ENCODE results near the gene CATSPERZ. TPM values are rescaled to one million over a fixed set of nuclear protein-coding genes. Genes with fewer than 3 reads are reported as not detected.

CATSPERZ gene
- total RNA-seq, 4 donors from 2014 or later, result not detected

DNA sequence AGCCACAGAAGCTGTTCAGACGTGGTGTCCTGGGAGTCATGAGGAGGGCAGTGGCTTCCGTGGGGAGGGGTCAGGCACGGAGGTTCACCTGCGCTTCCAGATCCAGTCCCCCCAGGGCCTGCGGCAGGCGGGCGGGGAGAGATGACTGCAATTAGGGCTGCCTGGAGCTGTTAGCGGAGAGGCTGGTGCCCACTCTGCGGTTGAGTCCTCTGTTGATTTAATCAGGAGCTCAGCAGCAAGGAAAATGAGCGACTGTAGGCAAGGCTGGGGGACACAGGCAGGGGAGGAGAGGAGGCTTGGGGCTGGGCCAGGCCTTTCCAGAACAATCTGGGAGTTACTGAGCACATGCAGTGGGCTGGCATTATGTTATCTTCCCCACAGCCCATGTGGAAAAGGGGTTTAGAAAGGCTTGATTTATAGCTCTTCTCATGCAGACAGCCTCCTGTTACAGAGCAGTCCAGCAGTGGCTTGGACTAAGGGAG lies 35.7 kb upstream of the CATSPERZ start:
- Histone ChIP-seq H3K4me3 (no peak overlapping the region), H3K27ac (no peak overlapping the region), H3K9me3 (no peaks in the 10 kb centered on the region), H3K27me3 (no peaks in the 10 kb centered on the region), H3K4me1 (peaks cover 26% of the 10 kb centered on the region), H3K36me3 (peaks cover 67% of the 10 kb centered on the region)
- TF ChIP-seq EP300 (IDR thresholded peaks at IDR 0.05), result no peak
- WGBS, result 73% methylated on average over 9 of the region's 10 CpGs
- DNase-seq (ENCODE audit: low spot score in 2 of 2), result no peak

DNA sequence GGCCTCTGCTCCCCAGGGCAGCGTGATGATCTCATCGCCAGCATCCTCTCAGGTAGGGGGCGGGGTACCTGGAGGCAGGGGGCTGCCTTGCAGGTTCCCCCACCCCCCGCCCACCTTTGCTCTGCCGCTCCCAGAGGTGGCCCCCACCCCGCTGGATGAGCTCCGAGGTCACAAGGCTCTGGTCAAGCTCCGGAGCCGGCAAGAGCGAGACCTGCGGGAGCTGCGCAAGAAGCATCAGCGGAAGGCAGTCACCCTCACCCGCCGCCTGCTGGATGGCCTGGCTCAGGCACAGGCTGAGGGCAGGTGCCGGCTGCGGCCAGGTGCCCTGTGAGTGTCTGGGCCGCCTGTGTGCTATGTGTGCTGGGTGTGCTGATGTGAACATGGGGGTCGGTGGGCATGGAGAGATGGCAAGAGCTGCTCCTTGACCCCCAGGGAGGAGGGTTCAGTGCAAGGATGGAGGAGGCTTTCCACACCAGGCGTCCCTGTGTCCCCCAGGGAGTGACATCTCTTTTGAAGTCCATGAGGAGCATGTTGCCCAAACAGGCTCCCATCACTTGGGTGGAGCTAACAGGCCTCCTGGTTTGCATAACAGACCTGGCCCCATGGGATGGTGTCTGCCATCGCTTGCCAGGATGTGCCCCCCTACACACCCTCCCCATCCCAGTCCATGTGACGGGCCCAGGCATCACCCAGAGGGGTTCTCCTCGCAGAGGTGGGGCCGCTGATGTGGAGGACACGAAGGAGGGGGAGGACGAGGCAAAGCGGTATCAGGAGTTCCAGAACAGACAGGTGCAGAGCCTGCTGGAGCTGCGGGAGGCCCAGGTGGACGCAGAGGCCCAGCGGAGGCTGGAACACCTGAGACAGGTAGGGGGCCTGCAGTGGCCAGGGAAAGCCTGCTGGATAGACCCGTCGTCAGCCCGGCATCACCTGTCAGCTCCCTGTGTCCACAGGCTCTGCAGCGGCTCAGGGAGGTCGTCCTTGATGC lies 34.7 kb upstream of the CATSPERZ start:
- no peak for DNase-seq (ENCODE audit: low spot score in 2 of 2)
- H3K27ac ChIP-seq, result no peak overlapping the region
- TF ChIP-seq CTCF (IDR thresholded peaks at IDR 0.05), result no peak
- TF ChIP-seq POLR2AphosphoS5 (IDR thresholded peaks at IDR 0.05), result no peak
- H3K4me3 ChIP-seq, result no peak overlapping the region
- H3K9me3 ChIP-seq, result no peaks in the 10 kb centered on the region
- H3K27me3 ChIP-seq, result no peaks in the 10 kb centered on the region
- H3K36me3 ChIP-seq, result peaks cover 57% of the 10 kb centered on the region
- WGBS, result 96% methylated on average over 19 of the region's 35 CpGs
- H3K4me1 ChIP-seq, result peaks cover 26% of the 10 kb centered on the region

DNA sequence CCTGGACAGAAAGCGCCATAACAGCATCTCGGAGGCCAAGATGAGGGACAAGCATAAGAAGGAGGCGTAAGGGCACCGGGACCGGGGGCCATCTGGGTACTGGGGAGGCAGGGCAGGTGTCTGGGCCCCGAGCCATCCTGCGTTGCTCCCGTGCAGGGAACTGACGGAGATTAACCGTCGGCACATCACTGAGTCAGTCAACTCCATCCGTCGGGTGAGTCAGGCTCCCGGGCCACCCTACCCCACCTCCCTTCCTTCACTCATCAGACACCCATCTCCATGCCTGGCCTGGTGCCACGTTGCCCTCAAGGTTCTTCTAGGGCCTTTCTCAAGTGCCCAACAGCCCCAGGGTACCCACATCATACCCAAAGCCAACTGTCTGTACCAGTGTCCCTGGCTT lies 33.8 kb upstream of the CATSPERZ start:
- WGBS, result 87% methylated on average over 15 of the region's 15 CpGs
- no peak overlapping the region for H3K27ac ChIP-seq
- TF ChIP-seq CTCF (IDR thresholded peaks at IDR 0.05) (no peak), POLR2AphosphoS5 (IDR thresholded peaks at IDR 0.05) (no peak), EP300 (IDR thresholded peaks at IDR 0.05) (no peak), POLR2A (IDR thresholded peaks at IDR 0.05) (no peak)

DNA sequence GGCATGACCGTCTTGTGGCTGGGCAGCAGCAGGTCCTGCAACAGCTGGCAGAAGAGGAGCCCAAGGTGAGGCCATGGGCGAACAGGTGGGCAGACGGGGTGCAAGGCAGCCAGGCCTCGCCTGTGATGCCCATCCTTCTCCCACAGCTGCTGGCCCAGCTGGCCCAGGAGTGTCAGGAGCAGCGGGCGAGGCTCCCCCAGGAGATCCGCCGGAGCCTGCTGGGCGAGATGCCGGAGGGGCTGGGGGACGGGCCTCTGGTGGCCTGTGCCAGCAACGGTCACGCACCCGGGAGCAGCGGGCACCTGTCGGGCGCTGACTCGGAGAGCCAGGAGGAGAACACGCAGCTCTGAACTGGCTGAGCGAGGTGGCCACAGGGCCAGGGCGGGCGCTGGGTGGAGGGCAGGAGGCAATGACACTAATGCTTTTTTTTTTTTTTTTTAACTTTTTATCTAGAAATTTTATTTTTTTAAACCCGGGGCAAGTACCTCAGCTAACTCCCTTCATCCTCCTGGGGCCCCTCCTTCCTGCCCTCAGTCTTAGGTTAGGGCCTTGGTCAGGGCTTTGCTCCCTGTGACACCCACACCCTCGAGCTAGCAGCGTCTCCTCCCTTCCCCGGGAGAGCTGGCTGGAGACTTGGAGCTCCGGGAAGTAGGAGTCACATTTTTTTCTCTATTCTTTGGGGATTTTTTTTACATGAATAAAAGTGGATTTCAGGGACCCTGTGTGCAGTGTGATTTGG lies 32.8 kb upstream of the CATSPERZ start:
- peak overlapping the region; percentile 95 for H3K27ac ChIP-seq
- WGBS, result 37% methylated on average over 19 of the region's 27 CpGs
- H3K4me3 ChIP-seq, result no peak overlapping the region
- no peaks in the 10 kb centered on the region for H3K27me3 ChIP-seq
- no peak for DNase-seq (ENCODE audit: low spot score in 2 of 2)
- TF ChIP-seq EP300 (IDR thresholded peaks at IDR 0.05) (no peak), CTCF (IDR thresholded peaks at IDR 0.05) (no peak), POLR2A (IDR thresholded peaks at IDR 0.05) (no peak), POLR2AphosphoS5 (IDR thresholded peaks at IDR 0.05) (no peak)
- peaks cover 41% of the 10 kb centered on the region for H3K36me3 ChIP-seq
- no peaks in the 10 kb centered on the region for H3K9me3 ChIP-seq
- peaks cover 37% of the 10 kb centered on the region for H3K4me1 ChIP-seq

More for the DNA sequence above, 33.8 kb upstream of the CATSPERZ start:
- no peaks in the 10 kb centered on the region for H3K9me3 ChIP-seq
- DNase-seq (ENCODE audit: low spot score in 2 of 2), result no peak
- peaks cover 52% of the 10 kb centered on the region for H3K36me3 ChIP-seq
- H3K4me1 ChIP-seq, result peaks cover 27% of the 10 kb centered on the region
- no peak overlapping the region for H3K4me3 ChIP-seq
- no peaks in the 10 kb centered on the region for H3K27me3 ChIP-seq

DNA sequence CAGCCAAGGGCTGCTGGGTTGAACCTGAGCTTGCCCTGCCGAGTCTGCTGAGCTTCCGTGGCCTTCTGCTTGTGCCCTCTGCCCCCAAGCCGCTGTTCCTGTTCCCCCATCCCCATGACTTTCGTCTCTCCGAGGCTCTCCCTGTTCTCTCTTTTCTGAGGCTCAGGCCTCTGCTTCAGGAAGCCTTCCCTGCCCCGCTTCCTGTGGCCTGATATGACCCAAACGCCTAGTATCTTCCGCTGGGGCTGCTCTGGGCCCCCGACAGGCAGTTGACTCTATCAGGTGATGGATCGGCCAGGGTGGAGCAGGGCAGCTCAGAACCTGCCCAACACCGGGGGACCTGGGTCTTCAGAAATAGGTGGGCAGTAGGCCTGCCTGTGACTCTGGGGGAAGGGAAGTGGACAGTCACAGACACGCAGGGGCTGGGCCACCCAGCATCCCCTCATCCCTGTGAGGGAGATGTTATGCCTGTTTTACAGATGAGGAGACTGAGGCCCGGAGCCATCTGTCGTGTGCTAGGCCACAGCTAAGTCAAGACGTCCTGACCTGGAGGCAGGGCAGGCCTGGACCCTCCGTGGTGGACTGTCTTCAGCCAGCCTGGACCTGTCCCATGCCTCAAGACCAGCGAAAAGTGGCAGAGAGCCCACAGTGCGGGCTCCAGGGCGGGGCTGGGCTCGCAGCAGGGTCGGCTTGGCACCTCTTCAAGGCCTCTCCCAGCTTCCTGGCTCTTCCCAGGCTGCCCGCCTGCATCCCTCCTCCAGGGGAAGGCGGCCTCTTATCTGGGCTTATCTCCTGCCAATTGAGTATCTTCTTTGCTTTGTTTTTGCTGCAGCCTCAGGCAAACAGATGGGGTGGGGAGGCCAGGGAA lies 31.9 kb upstream of the CATSPERZ start:
- Histone ChIP-seq H3K27ac (peak overlapping the region; percentile 95), H3K36me3 (peaks cover 33% of the 10 kb centered on the region), H3K4me1 (peaks cover 37% of the 10 kb centered on the region), H3K9me3 (no peaks in the 10 kb centered on the region), H3K27me3 (no peaks in the 10 kb centered on the region), H3K4me3 (peak overlapping the region; percentile 69)
- TF ChIP-seq EP300 (IDR thresholded peaks at IDR 0.05) (no peak), POLR2AphosphoS5 (IDR thresholded peaks at IDR 0.05) (no peak), POLR2A (IDR thresholded peaks at IDR 0.05) (no peak), CTCF (IDR thresholded peaks at IDR 0.05) (no peak)
- 42% methylated on average over 16 of the region's 23 CpGs for WGBS
- no peak for DNase-seq (ENCODE audit: low spot score in 2 of 2)
